Measurements from ENCODE around the gene RAVER2.

GRCh38 chr1:64845831-64846425, 101.1 kb downstream of the RAVER2 start:
- TF ChIP-seq, protein P1, sequence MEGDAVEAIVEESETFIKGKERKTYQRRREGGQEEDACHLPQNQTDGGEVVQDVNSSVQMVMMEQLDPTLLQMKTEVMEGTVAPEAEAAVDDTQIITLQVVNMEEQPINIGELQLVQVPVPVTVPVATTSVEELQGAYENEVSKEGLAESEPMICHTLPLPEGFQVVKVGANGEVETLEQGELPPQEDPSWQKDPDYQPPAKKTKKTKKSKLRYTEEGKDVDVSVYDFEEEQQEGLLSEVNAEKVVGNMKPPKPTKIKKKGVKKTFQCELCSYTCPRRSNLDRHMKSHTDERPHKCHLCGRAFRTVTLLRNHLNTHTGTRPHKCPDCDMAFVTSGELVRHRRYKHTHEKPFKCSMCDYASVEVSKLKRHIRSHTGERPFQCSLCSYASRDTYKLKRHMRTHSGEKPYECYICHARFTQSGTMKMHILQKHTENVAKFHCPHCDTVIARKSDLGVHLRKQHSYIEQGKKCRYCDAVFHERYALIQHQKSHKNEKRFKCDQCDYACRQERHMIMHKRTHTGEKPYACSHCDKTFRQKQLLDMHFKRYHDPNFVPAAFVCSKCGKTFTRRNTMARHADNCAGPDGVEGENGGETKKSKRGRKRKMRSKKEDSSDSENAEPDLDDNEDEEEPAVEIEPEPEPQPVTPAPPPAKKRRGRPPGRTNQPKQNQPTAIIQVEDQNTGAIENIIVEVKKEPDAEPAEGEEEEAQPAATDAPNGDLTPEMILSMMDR (IDR thresholded peaks at IDR 0.05): no peak
- TF ChIP-seq POLR2AphosphoS5 (IDR thresholded peaks at IDR 0.05; ENCODE audit: low read depth, low read length) (no peak), REST (IDR thresholded peaks at IDR 0.05; ENCODE audit: insufficient read depth in 1 of 2, low read depth in 2 of 2, low read length in 1 of 2) (no peak)
